Activated T-helper 1 cell treated with Interleukin-2 at 50 U/mL for 16 hours (primary cell): ENCODE measurements around the gene GAB1.
"Not testable (repeated sequence)": the region's sequence is repeated elsewhere in the genome, so short reads cannot be mapped to it uniquely, and the experiment has no call there.

Source experiments
- DNase-seq: peaks from one replicate; pipeline ENCODE4 v3.0.0-alpha.2; 2020; ENCODE audit warnings: low read depth

GAB1 gene

DNA sequence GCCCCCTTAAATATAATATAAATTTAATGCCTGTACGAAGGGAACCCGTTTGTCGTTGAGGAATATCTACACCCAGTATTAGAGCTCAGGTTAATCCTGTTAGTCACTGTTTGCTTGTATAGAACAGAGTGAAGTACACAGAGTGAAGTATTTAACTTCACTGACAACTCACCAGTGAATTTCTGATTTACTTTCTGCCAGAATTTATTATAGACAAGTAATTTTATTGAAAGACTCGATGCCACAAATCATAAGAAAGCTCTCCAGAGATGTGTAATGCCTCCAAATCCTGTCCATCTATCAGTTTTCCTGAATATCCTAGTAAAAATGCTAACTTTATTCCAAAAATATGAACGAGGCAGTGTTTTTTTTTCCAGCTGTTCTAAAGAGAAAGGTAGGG, 1.6 kb downstream of the GAB1 start:
- DNase-seq, result no peak

DNA sequence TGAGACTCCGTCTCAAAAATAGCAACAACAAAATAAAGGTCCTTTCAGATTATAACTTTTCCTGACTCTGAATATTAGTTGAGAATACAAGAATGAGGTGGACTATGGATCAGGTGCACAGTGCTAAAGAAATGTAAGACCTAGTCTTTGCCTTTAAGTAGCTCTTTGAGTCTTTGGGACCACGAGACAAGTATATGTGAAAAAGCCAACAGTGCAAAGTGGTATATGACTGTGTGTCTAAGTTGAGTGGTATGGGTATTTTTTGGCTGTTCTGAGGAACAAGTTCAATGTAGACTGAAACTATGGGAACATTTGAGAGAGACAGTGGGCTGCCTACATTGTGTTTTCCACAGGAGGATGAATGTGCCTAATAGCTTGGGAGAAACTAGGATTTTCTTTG, 2.8 kb downstream of the GAB1 start:
- DNase-seq, result no peak

DNA sequence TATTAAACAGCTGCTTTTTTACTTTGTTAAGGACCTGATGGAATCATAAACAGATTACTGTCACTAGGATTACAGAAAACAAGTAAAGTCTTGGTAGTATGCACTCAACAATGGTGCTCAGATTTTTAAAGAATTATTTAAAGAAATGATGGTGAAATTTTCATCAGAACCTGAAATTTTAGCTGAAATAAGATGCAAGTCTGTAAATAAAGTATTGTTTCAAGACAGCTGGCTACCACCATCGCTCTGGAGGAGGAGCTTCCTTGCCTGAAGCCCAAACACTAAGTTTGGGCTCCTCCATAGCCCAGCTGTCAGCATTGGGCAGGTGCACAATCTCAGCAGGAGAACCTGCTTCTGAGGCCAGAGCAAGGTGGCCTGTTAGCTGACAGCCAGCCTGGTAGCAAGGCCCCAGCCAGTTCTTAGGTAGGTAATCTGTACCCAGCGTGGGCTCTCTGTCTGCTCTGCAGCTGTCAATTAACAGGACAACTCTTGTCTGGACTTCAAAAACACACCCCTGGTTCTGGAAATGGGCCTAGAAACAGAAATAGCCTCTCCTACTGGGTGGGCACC, 4.6 kb downstream of the GAB1 start:
- no peak for DNase-seq

DNA sequence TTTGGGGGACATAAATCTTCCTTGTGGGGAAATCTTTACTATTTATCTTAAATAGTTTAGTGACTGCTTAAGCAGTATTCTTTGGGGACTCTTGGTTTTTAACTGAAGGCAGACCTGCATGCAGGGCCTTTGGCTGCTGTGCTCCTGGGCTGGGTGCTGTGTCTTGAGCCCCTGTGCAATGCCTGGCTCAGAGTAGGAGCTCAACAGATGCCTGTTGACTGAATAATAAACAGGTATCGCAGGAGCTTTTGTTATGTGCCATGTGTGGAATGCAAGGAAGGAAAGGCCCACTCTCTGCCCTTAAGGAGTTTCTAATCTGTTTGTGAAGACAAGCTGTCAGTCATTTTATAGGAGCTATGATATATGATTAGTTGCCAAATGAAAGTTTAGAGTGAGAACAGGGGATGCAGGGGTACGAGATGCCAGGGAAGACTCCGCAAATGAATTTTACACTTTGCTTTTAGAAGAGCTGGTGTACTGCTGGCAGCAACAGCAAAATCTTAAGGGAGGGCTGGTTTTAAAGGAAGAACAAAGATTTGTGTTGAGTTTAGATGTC, 6.7 kb downstream of the GAB1 start:
- DNase-seq, result no peak

- no peak for DNase-seq
These were observed 7.4 kb downstream of the GAB1 start for GRCh38 chr4:143344041-143344440.

- DNase-seq, result no peak
These were observed 8.1 kb downstream of the GAB1 start for GRCh38 chr4:143344774-143345173.

DNA sequence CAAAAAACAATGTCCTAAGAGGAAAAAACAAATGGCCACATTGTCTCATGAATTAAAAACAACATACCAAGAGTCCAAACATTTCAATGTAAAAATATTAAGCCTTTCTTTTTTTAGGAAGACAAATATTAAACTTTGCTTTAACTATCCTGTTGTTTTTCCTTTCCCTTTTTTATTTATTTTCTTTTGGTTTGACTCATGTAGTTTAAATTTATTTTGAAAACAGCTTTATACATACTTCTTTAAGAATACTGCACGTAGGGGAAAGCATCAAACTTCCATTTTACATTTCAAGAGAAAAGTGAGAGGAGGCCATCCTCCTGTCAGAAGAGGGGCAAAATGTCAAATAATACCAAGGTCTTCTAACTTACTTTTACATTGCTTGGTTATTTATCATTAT, 8.7 kb downstream of the GAB1 start:
- no peak for DNase-seq

DNA sequence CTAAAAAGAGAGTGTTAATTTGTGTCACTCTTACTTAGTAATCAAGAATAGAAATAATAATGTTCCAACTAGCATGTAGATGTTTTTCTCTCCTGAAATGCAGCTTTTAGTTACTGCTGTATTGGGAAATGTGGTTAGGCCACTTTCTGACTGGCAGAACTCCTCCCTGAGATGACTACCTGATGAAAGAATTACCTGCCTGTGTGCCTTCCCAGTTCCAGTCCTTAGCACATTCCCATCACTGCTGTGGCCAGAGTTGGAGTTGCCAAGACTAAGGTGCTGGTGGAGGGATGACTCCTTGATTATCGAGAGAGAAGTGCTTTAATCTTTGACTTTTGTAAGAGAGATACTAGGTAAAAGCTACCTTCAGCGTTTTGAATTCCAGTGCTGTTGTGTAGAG, 9.5 kb downstream of the GAB1 start:
- no peak for DNase-seq

- no peak for DNase-seq
These were observed 10.9 kb downstream of the GAB1 start for GRCh38 chr4:143347484-143348111.

GRCh38 chr4:143348233-143349077, 11.8 kb downstream of the GAB1 start:
- no peak for DNase-seq

- DNase-seq, result not testable (repeated sequence)
These were observed 13.3 kb downstream of the GAB1 start for GRCh38 chr4:143349858-143350527.

- no peak for DNase-seq
These were observed 14.5 kb downstream of the GAB1 start for GRCh38 chr4:143351149-143351691.

- DNase-seq, result no peak
These were observed 15.2 kb downstream of the GAB1 start for GRCh38 chr4:143351774-143352451.

GRCh38 chr4:143352720-143353119, 16.0 kb downstream of the GAB1 start:
- no peak for DNase-seq

DNA sequence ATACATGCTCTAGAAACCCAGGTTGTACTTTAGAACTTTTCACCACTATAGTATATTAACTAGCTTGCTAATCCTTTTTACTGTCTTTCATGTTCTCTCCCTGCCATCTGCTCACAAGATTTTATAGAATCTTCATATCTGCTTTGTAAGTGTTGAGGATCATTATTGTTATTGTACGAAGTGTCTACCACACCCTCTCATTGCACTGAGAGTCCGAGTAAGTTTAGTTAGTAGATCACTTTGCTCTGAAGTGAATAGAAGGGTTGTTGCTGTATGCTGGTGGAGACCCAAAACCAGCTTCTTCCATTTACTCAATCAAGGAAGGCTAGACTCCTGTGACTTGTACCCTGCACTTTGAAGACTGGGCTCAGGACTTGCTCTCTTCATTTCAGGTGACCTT, 17.1 kb downstream of the GAB1 start:
- no peak for DNase-seq

DNA sequence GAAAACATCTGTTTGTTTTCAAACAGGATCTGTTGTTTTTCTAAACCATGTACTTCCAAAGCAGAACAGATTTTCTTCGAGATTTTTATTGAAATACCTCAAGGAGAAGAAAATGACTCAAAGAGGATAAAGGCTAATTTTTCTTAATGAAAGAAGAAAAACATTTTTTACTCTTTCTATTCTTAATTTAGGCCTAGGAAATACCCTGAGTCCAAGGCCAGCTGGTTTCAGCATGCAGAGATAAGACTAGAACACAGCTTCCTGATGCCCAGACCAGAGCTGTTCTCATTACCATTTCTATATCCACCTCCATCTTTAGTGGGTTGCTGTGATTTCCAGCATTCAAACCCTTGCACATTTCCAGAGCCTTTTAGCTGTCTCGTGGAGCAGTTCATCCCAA, 18.3 kb downstream of the GAB1 start:
- DNase-seq, result no peak

DNA sequence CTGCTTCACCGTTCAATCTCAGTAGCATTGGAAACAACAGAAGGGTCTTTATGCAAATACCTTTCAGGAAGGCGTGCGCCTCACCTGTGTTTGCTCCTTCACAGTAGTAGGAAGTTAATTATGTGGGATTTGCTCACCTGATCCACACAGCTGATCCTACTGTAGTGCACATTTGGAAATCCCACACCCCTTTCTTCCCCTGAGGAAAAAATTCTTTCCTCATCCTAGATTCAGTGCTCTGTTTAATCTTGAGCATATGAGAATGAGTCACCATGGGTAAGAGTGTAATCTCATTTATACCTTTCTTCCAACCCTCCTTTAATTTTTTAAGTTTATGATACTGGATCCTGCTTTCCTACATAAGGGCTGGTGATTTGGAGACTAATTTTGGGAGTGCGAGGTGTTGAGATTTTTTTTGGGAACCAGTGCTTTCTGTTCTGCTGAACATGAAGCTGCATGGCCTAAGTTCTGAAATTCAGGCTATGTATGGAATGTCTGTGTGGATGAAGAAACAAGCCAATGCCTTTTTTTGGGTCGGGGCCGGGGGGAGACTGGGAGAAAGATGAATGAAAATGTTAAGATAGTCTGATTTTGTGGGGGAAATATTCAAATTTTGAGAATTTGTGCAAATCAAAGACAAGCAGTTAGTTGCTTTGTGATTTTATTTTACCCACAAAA, 19.0 kb downstream of the GAB1 start:
- no peak for DNase-seq

GRCh38 chr4:143356493-143356892, 19.8 kb downstream of the GAB1 start:
- DNase-seq, result no peak

DNA sequence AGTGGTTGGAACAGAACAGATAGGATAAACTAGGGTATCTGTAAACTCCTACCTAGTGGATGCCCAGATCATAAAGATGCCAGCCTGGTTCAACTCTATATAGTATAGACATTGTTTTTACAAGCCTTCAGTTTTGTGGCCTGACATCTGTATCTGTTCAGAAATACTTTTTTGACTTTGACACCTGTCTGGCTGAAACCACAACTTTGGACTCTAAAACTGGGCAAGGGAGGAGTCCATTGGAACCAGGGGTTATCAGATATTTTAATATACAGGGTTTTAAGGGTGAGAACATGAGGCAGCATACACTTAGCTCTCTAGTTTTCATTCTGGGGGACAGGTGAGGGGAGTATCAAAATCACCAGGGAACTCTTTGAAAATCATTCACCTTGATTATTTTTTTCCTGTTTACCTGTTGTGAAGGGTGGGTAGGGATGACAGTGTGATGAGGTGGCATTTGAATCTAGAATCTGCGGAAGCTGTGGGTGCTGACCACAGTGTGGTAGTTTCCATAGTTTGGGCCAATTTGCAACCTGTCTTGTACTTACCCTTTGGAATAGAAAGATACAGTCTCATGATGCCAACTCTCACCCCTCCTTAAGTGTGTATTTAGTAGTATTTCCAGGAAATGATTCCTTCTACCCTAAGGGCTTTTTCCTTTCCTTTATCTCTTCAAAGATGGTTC, 20.6 kb downstream of the GAB1 start:
- no peak for DNase-seq

DNA sequence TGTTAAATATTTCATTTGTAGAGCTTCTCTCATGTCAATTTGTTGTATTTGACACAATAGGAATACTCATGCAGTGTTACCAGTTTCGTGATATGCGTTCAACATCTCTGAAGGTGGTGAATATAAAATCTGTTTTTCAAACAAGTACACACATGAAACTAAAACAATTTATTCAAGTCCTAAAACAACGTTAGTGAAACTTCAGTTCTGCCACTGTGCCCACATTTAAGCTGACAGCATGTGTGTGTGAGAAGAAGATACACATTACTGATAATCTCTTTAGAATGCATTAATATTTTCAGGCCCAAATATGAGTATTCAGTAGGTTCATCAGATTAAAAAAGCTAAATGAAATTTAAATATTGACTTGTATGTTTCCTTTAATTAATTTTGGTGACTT, 21.7 kb downstream of the GAB1 start:
- no peak for DNase-seq
